T-helper 2 cell treated with Interferon-gamma antibody and Interleukin-4, amounts not matched to agents 100 ng/mL and 5 ng/mL, for 36 hours (primary cell): ENCODE results near the gene CYLD. TPM values are rescaled to one million over a fixed set of nuclear protein-coding genes. Genes with fewer than 3 reads are reported as not detected.

Experiments used
- intact Hi-C: fragments of 100-400 bp; cut with micrococcal nuclease; formaldehyde crosslinking; loops from one replicate; pipeline ENCODE4 v1.15.1; 2023
- total RNA-seq: library from RNA; stranded (reverse); gene quantifications from 2 replicates; pipeline ENCODE4 v1.2.3, GENCODE V29; 2022

The CYLD gene
- total RNA-seq, 1 donor from 2014 or later, result 268 TPM

GRCh38 chr16:50842013-50842505 is 100.2 kb downstream of the CYLD start:
- intact Hi-C loops, result no loop called here

GRCh38 chr16:50842589-50842988 is 100.7 kb downstream of the CYLD start:
- intact Hi-C loops, result no loop called here

GRCh38 chr16:50844840-50845239 is 103.0 kb downstream of the CYLD start:
- intact Hi-C loops, result no loop called here

- intact Hi-C loops, result no loop called here
These were observed 103.4 kb downstream of the CYLD start for GRCh38 chr16:50845296-50845695.

GRCh38 chr16:50846511-50846910 is 104.6 kb downstream of the CYLD start:
- intact Hi-C loops, result no loop called here

- intact Hi-C loops, result no loop called here
These were observed 105.3 kb downstream of the CYLD start for GRCh38 chr16:50847166-50847565.

GRCh38 chr16:50848755-50849514 is 107.0 kb downstream of the CYLD start:
- intact Hi-C loops, result no loop called here

Other genes starting within 250 kb of the CYLD start
- 0.75 and 1.1 TPM in 2 replicates for gene NKD1, start 193.7 kb upstream of the CYLD start, total RNA-seq
- gene SNX20, start 60.8 kb upstream of the CYLD start, total RNA-seq, result 67.4 and 69.7 TPM in 2 replicates
- gene NOD2, start 48.5 kb upstream of the CYLD start, total RNA-seq, result 5.1 and 5.7 TPM in 2 replicates